IPS-NIHi11 (cell line): Measurements from ENCODE around the gene ITFG1.
A peak's percentile ranks its signal among the peaks of the same experiment; 100 is the strongest.

Experiments
- DNase-seq: peaks from one replicate; pipeline ENCODE4 v3.0.0; 2012; ENCODE audit warnings: mixed read lengths, low spot score

ITFG1 gene

GRCh38 chr16:47460711-47461597 is at the start of gene ITFG1, which contains the start of gene PHKB:
Gene ITFG1, minus strand, starts transcription at chr16:47461063. Its CDS starts 18 bp downstream, at chr16:47461045.
Gene PHKB, plus strand, starts transcription at chr16:47461331. Its CDS starts 20 bp downstream, at chr16:47461351.
- peak; percentile 94 for DNase-seq

GRCh38 chr16:47507701-47508100 is 46.8 kb upstream of the ITFG1 start:
- DNase-seq = no peak

GRCh38 chr16:47506800-47507199 is 45.9 kb upstream of the ITFG1 start:
- DNase-seq = no peak

GRCh38 chr16:47504599-47504998 is 43.7 kb upstream of the ITFG1 start:
- no peak for DNase-seq

- no peak for DNase-seq
These were observed 43.1 kb upstream of the ITFG1 start for GRCh38 chr16:47503936-47504335.

GRCh38 chr16:47499700-47500264 is 38.9 kb upstream of the ITFG1 start:
- DNase-seq = no peak

- no peak for DNase-seq
These were observed 38.3 kb upstream of the ITFG1 start for GRCh38 chr16:47499080-47499699.

GRCh38 chr16:47493381-47494337 is 32.8 kb upstream of the ITFG1 start:
- DNase-seq = no peak

- no peak for DNase-seq
These were observed 31.8 kb upstream of the ITFG1 start for GRCh38 chr16:47492428-47493377.

- DNase-seq = no peak
These were observed 31.2 kb upstream of the ITFG1 start for GRCh38 chr16:47492036-47492427.

- DNase-seq = no peak
These were observed 29.6 kb upstream of the ITFG1 start for GRCh38 chr16:47490471-47490870.

- no peak for DNase-seq
These were observed 27.2 kb upstream of the ITFG1 start for GRCh38 chr16:47488051-47488450.

- DNase-seq = no peak
These were observed 26.0 kb upstream of the ITFG1 start for GRCh38 chr16:47486856-47487255.

- no peak for DNase-seq
These were observed 22.8 kb upstream of the ITFG1 start for GRCh38 chr16:47483616-47484015.

- DNase-seq = no peak
These were observed 21.0 kb upstream of the ITFG1 start for GRCh38 chr16:47481698-47482374.

- no peak for DNase-seq
These were observed 19.5 kb upstream of the ITFG1 start for GRCh38 chr16:47480410-47480809.

GRCh38 chr16:47477679-47478078 is 16.8 kb upstream of the ITFG1 start:
- no peak for DNase-seq

GRCh38 chr16:47476654-47477345 is 15.9 kb upstream of the ITFG1 start:
- no peak for DNase-seq

GRCh38 chr16:47475786-47476185 is 14.9 kb upstream of the ITFG1 start:
- no peak for DNase-seq
